ENCODE data around the gene PCSK5.
A peak's percentile ranks its signal among the peaks of the same experiment; 100 is the strongest.

The PCSK5 gene

DNA sequence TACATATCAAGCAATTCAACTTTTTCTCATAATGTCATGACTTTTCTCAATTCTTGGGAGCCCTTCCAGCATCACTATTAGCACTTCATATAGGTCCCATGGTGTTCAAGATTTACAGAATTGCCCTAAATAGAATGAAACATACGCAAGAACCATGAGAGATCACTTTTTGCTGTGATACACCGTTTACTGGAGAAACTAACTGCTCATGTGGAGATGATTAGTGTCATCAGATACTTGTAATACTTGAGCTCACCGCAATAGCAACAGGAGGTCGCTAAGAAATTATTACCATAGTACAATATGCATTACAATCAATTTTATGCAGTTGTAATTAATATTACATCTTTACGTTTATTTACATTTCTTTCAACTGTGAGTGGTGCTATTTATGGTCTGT, 4.8 kb upstream of the PCSK5 start:
- TF ChIP-seq, protein P1, sequence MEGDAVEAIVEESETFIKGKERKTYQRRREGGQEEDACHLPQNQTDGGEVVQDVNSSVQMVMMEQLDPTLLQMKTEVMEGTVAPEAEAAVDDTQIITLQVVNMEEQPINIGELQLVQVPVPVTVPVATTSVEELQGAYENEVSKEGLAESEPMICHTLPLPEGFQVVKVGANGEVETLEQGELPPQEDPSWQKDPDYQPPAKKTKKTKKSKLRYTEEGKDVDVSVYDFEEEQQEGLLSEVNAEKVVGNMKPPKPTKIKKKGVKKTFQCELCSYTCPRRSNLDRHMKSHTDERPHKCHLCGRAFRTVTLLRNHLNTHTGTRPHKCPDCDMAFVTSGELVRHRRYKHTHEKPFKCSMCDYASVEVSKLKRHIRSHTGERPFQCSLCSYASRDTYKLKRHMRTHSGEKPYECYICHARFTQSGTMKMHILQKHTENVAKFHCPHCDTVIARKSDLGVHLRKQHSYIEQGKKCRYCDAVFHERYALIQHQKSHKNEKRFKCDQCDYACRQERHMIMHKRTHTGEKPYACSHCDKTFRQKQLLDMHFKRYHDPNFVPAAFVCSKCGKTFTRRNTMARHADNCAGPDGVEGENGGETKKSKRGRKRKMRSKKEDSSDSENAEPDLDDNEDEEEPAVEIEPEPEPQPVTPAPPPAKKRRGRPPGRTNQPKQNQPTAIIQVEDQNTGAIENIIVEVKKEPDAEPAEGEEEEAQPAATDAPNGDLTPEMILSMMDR (IDR thresholded peaks at IDR 0.05; ENCODE audit: control insufficient read depth, extremely low read depth, insufficient read depth): no peak
- H3K4me3 ChIP-seq (ENCODE audit: low read depth, low read length): no peak overlapping the region
- no peak for DNase-seq (ENCODE audit: low read depth)

DNA sequence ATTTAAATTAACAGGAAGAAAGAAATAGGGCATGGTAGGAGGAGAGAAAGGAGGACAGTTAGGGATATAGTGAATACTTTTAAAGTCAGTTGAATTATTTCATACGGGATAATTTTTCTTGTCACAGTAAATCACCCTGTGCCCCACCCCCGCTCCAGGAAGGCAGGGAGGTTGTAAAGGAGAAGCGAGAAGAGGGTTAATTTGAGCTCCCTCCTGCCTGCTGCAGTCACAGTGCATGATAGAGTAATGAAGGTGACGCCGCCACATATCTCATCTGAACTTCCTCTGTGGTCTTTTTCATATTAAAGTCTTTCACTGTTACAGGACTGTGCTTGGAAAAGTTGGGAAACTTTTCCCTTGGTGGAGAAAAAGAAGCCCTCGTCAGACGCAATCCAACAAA, 896 bp upstream of the PCSK5 start:
- no peak for DNase-seq (ENCODE audit: low read depth)
- TF ChIP-seq, protein P1 (IDR thresholded peaks at IDR 0.05; ENCODE audit: control insufficient read depth, extremely low read depth, insufficient read depth): no peak
- peak overlapping the region; percentile 50 for H3K4me3 ChIP-seq (ENCODE audit: low read depth, low read length)

DNA sequence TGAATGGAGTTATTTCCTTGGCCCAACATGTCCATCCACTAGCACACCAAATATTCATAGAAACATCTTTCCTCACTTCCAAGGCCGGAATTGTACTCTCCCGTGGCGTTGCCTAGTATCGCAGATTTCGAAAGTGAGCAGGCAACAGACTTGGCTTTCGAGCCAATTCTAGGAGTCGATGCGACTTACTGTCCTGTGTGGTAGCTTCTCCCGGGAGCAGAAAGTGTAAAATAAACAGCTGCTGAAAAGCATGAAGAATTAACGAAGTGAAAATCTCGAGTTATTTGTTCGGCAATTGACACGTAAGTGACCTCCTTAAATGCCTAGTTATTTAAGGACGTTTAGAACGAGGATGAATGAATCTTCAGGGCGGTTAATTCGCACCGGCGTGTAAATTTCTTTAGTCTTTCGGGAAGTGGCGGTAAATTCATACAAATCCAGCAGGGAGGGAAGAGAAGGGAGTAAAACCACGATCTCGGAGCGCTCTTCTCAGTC, 449 bp upstream of the PCSK5 start:
- peak overlapping the region; percentile 50 for H3K4me3 ChIP-seq (ENCODE audit: low read depth, low read length)
- peak; percentile 4 for DNase-seq (ENCODE audit: low read depth)
- TF ChIP-seq, protein P1 (IDR thresholded peaks at IDR 0.05; ENCODE audit: control insufficient read depth, extremely low read depth, insufficient read depth): no peak

DNA sequence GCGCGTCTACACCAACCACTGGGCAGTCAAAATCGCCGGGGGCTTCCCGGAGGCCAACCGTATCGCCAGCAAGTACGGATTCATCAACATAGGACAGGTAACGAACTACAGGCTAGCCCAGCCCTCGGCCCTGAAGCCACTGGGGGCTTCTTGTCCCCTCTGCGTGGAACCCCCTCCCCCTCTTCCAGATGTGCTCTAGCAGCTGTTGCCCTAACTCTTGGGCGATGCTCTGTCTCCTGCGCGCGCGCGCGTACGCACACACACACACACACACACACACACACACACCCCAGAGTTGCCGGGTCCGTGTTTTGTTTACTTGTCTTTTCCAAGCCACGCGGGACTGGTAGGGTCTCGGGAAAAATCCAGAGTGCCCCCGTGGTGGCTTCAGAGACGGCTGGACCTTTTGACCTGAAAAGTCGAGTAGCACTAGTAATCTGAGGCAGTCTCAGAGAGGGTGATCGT, 836 bp downstream of the PCSK5 start:
- peak overlapping the region; percentile 50 for H3K4me3 ChIP-seq (ENCODE audit: low read depth, low read length)
- TF ChIP-seq, protein P1 (IDR thresholded peaks at IDR 0.05; ENCODE audit: control insufficient read depth, extremely low read depth, insufficient read depth): no peak
- DNase-seq (ENCODE audit: low read depth): no peak

DNA sequence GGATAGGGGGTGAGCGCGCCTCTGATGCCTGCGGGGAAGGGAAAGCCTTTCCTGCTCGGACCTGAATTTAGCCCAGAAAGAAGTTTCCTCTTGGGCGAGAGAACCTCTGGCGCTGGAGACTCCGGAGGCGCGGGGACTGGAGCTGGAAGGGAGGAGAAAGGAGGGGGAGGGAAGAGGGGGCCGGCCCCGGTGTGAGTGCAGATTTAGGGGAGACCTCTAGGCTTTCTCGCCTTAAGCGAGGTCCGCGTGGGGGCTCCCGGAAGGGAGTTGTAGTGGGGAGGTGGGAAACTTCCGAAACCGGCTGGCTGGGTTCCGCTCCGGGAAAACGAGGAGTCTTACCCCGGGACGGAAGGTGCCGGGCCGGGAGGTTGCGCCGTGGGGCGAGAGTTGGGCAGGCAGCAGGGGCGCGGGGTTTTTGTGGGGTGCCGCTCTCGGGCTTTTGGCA, 1.3 kb downstream of the PCSK5 start:
- TF ChIP-seq, protein P1 (IDR thresholded peaks at IDR 0.05; ENCODE audit: control insufficient read depth, extremely low read depth, insufficient read depth): no peak
- H3K4me3 ChIP-seq (ENCODE audit: low read depth, low read length): no peak overlapping the region
- no peak for DNase-seq (ENCODE audit: low read depth)

DNA sequence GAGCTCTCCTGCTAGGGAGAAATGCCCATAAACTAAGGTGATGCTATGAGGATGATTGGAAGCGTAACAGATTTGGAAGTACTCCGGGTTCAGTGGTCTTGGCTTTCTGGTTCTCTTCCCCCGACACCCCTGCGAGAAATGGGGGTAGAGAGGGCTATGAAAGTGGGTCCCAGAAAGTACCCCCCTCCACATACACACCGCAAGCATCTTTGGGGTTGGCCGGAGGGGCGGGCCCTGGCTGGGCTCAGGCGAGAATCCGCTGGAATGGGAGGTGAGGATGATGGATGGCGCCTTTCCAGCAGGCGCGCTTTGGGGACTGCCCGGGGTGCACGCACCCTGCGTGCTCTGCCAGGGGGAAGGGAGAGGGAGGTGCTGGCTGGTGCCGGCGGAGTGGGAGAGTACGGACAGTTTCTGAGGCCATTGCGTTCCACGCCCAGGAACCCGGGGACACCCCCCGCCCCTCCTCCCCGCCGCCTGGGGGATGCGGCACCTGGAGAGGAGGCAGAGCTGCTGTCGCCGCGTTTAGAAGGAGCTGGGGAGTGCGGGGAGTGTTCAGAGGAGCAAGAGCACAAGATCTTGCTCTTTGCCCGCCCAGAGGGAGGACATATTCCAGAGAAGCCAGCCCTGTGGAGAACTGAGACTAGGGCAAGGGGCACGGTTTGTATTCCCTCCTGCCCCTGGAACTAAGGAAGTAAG, 1.9 kb downstream of the PCSK5 start:
- DNase-seq (ENCODE audit: low read depth): no peak
- H3K4me3 ChIP-seq (ENCODE audit: low read depth, low read length): no peak overlapping the region
- TF ChIP-seq, protein P1 (IDR thresholded peaks at IDR 0.05; ENCODE audit: control insufficient read depth, extremely low read depth, insufficient read depth): no peak

DNA sequence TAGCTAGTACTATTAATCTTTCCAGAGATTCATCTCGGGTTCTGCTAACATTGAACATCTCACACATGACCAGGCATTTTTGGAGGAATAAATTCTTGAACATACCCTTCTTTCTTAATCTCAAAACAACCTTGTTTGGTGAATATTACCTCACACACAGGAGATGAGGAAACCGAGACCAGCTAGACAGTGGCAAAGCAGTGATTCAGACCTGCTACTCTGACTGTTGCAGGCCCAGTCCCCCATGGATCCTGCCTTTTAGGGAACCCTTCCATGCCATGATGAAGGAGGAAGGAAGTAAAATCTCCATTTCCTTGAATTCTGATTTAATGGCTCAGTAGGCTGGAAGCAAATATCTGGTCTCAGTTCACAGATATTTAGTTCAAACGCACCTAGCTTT, 2.6 kb downstream of the PCSK5 start:
- no peak for DNase-seq (ENCODE audit: low read depth)
- H3K4me3 ChIP-seq (ENCODE audit: low read depth, low read length): no peak overlapping the region
- TF ChIP-seq, protein P1 (IDR thresholded peaks at IDR 0.05; ENCODE audit: control insufficient read depth, extremely low read depth, insufficient read depth): no peak

Data from LNCaP clone FGC (cell line).